SK-N-SH treated with all-trans-retinoic acid at 6 μM for 48 hours (cell line): ENCODE data around the gene CPNE5.

Experiments used
- ARNTL ChIP-seq: fragments of 450-650 bp; formaldehyde crosslinking; IDR thresholded peaks from 2 replicates; pipeline ENCODE4 v1.5.0; 2020; ENCODE audit warnings: low read depth, mild to moderate bottlenecking, moderate library complexity, borderline replicate concordance
- BACH2 ChIP-seq: fragments of 250-450 bp; sonication (Bioruptor Pico); IDR thresholded peaks from 2 replicates; pipeline ENCODE4 v1.9.0; 2021; ENCODE audit warnings: mild to moderate bottlenecking, borderline replicate concordance
- CSDC2 ChIP-seq: fragments of 250-450 bp; sonication (Bioruptor Pico); IDR thresholded peaks from 2 replicates; pipeline ENCODE4 v1.5.0; 2020; ENCODE audit warnings: mild to moderate bottlenecking, moderate library complexity
- ESRRG ChIP-seq: fragments of 250-450 bp; sonication (Bioruptor Pico); IDR thresholded peaks from 2 replicates; pipeline ENCODE4 v1.6.1; 2021; ENCODE audit warnings: mild to moderate bottlenecking
- PATZ1 ChIP-seq: fragments of 250-450 bp; sonication (Bioruptor Pico); IDR thresholded peaks from 2 replicates; pipeline ENCODE4 v1.8.0; 2020; ENCODE audit warnings: mild to moderate bottlenecking, moderate library complexity, borderline replicate concordance
- TOX ChIP-seq: fragments of 250-450 bp; sonication (Bioruptor Pico); IDR thresholded peaks from 2 replicates; pipeline ENCODE4 v1.8.0; 2021; ENCODE audit warnings: mild to moderate bottlenecking, moderate library complexity, borderline replicate concordance
- ZFP3 ChIP-seq: fragments of 250-450 bp; sonication (Bioruptor Pico); IDR thresholded peaks from 2 replicates; pipeline ENCODE4 v1.5.0; 2020; ENCODE audit warnings: mild to moderate bottlenecking, moderate library complexity
- ZFP30 ChIP-seq: fragments of 450-650 bp; formaldehyde crosslinking; IDR thresholded peaks from 2 replicates; pipeline ENCODE4 v1.5.0; 2022; ENCODE audit warnings: mild to moderate bottlenecking, moderate library complexity

- TF ChIP-seq ZFP30 (CRISPR knock-in tag) (no peak), ESRRG (CRISPR knock-in tag) (no peak), BACH2 (CRISPR knock-in tag) (no peak), ARNTL (no peak), PATZ1 (CRISPR knock-in tag) (no peak), CSDC2 (CRISPR knock-in tag) (no peak), ZFP3 (no peak), TOX (CRISPR knock-in tag) (no peak)
Measured at GRCh38 chr6:36692861-36693702, 146.2 kb downstream of the CPNE5 start.
